HPDE6-E6E7 (cell line): ENCODE results near the gene RGS13.
A peak's percentile ranks its signal among the peaks of the same experiment; 100 is the strongest.

Experiments used
- DNase-seq: peaks from one replicate; pipeline ENCODE4 v3.0.0; 2011; ENCODE audit warnings: missing footprints; ENCODE audit errors: extremely low spot score

The RGS13 gene, protein sequence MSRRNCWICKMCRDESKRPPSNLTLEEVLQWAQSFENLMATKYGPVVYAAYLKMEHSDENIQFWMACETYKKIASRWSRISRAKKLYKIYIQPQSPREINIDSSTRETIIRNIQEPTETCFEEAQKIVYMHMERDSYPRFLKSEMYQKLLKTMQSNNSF

GRCh38 chr1:192635939-192636338 is at the start of gene RGS13:
TSS of gene RGS13 (plus strand) at chr1:192636147. CDS start at chr1:192644335, 8,188 bp downstream.
- DNase-seq: no peak

GRCh38 chr1:192587386-192588266 is 48.3 kb upstream of the RGS13 start:
- no peak for DNase-seq

DNA sequence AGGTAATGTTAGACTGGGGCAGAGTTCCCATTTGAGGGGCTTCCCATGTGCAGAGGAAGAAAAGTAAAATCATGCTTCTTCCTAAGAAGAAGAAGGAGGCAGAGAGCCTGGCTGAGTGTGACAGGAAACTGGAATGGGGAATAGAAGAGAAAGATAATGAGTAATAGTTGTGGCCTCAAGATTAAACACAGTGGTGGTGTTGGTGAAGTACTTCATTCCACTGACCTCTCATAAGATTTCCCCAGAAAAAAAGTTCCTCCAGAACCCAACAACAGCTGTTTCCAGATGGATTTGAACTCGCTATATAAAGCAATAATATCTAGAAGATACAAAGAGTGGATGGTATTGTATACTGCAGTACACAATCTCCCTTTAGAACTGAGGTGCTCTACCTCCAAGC is 47.4 kb upstream of the RGS13 start:
- no peak for DNase-seq

DNA sequence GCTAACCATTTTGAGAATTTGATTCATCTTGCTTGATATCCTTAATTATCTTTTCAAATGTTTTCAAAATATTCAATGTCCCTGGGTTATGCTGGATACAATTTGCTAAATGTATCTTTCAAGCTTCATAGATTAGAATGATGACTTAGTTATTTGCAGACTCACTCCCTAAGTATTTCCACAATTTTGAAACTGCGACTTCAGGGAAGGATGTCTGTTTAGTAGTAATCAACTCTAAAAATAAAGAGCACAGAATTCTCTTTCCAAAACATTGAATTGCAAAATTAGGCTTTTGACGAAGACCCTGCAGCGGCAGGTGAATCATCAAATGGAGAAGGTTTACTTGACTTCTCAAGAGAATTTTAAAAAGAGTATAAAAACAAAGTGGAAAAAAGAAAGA is 46.1 kb upstream of the RGS13 start:
- DNase-seq: no peak

DNA sequence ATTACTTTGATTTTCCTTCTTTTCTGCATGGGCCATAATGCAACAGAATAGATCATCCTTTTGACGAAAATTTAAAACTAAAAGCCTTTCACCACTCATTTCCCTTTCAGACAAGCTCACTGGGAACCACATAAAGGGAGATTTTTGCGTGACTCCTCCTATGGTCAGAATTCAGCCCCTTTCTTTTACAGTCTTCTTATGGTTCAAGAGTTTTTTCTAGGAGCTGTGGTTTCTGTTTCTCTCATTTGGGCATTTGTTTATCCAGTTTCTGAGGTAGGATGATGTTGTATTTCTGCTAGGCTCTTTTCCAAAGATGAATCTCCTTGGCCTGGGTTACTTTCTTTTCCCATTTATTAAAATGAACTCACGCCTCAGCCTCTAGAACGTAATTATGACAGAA is 43.4 kb upstream of the RGS13 start:
- no peak for DNase-seq

DNA sequence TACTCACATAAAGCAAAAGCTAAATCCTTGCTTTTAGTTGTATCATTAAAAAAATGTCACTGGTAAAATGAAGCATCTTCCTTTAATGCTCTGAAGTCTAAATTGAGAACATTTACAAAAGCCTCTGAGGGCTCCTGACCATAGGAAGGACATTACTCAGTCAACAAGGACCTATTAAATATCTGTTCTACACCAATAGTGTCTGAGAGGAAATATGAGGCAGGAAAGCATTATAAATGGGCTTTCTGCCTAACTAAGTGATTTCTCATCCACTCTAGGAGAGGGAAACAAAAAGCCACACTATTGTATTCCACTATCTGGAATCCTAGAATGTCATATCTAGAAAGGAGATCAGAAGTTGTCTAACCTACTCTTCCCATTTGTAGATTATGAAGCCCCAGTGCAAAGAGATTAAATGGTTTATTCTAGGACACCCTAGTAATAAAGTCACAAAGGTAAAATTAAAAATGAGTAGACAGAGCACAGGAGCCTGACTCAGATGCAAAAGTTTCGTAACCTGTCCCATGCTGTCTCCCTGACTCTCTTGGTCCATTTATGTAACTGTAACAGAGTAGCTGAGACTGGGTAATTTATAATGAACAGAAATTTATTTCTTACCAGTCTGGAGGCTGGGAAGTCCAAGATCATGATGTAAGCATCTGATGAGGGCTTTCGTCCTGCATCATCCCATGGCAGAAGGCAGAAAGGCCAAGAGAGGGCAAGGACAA is 42.8 kb upstream of the RGS13 start:
- no peak for DNase-seq

DNA sequence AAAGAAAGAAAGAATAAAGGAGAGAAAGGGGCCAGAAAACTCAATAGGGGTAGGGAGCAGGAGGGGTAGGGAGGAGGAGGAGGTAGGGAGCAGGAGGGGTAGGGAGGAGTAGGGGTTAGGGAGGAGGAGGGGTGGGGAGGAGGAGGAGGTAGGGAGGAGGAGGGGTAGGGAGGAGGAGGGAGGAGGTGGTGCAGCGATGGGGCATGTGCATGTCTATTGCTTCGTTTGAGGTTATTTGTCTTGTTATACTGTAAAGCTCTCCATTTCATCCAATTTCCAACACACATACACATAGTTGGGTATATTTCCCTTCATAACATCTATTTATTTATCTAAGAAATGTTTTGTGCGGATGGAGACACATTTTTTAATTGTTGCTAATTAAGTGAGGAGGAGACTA is 40.6 kb upstream of the RGS13 start:
- no peak for DNase-seq

DNA sequence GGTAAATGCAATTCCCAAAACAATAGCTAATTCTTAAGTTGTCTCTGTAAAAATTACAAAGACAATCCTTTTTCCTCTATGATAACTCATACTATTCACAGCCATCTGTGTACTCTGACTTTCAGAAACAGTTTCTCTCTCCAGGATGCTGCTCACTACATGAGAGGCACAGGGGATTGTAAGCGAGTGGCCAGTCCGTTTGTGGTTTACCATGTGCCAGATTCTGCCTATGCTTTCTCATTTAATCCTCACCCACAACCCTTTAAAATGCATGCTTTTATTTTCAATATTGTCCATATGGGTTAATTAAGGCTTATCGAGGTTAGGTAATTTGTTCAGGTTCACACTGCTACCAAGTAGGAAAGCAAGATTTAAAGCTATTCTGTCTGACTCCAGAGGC is 37.4 kb upstream of the RGS13 start:
- DNase-seq: no peak

DNA sequence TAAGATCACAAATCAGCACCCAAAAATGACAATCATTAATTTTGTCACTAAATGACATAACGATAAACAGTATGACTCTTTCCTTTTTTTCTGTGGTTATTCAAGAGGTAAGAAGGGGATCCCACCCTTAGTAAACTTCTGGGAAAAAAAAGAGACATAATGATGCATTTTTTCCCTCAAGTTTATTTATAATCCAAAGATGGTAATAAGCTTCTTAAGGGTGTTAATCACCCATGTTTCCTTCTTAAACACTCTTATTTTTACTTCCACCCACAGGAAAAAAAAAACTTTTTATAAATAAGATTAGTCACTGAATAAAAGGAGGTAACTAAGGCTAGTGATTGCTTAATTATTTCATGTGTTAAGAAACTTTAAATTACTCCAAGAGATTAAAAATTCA is 35.7 kb upstream of the RGS13 start:
- DNase-seq: no peak

DNA sequence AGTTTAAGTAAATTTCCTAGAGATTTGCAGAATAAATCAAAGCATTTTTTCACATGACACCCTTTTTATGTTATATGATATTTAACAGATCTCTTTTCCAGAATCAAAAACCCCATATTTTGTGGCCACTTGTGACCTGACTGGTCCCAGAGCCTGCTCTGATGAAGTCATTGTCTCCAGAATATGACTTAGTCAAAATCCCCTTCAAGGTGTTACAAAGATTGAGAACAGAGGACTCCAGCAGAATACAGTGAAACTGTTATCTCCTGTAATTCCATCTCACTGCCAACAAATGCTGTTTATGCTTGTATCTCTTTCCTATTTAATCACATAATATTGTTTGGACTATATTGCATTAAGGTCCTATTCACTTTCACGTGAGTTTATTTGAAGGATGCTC is 34.8 kb upstream of the RGS13 start:
- DNase-seq: no peak

DNA sequence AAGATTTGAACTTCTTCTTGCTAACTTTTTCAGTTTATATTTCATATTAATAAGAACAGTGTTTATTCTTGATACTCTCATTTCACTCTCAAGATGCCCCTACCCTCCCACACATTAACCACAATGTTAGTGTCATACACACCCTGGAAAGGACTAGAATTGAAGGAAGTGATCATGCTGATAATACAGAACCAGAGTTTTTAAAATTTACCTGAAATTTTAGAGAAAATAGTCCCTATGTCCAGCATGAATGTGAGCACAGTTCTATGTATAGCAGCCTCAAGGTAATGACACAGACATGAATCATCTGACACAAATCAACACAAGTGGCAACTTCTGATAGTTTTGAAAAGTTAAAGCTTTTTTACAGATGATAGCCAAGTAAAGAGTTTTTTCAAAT is 34.4 kb upstream of the RGS13 start:
- DNase-seq: peak; percentile 36

GRCh38 chr1:192602757-192603156 is 33.2 kb upstream of the RGS13 start:
- DNase-seq: no peak

GRCh38 chr1:192603218-192603787 is 32.6 kb upstream of the RGS13 start:
- no peak for DNase-seq

GRCh38 chr1:192604979-192605620 is 30.8 kb upstream of the RGS13 start:
- no peak for DNase-seq

DNA sequence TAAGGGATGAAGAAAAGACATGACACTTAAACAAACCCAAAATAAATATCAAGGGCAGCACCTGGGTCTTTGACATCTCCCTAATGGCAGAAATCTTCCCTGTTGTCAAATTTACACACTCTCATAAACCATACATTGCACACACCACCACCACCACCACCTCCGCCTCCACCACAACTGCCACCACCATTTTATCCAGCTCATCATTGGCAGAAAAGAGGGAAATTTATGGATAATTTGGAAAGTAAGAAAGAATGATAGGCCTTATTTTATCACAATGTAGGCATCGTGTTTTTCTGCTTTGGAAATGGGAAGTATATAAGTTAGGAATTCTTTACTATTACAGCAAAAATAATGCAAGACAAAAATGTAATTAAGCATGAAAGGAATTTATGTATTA is 27.3 kb upstream of the RGS13 start:
- no peak for DNase-seq

DNA sequence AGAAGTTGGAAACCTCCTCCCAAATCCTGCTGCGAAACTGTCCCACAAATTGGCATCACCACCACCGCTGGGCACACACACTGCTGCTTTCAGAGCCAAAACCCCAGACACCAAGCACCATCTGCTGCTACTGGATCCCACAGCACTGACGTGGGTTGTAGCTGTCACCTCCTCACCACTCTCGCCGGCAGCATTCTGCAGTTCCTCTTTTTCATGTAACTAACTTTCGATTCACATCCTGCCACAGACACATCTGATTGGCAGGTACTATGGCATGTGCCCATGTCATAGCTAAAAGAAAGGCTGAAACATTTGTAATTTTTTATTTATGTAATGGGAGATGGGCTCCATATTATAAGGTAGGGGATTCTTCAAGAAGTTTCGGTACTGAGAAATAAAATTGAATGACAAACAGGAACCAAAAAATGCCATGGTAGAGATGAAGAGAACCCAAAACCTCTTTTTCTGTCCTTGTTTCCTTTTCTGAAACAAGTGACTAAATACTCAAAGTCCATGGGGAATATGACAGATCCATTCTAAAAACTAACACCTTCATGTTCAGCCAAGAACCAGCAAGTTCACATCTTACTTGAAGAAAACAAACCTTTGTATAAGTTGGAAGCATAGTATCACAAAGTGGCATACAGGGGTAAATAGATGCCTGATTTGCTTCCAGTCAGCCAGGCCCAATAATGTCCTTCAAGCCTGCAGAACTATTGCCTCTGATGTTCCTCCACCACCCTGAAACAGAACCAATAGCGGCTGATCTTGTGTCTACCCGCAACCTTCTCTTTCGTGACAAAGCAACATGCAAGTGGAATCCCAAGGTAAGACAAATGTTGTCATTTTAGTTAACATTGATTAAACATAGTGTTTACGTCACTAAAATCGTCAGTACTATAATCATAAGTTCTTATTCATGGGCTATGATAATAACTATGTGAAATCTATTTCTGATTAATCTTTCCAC is 26.6 kb upstream of the RGS13 start:
- no peak for DNase-seq

- no peak for DNase-seq
Observed at GRCh38 chr1:192610112-192610889, 25.6 kb upstream of the RGS13 start.

GRCh38 chr1:192615055-192615454 is 20.9 kb upstream of the RGS13 start:
- DNase-seq: no peak

- DNase-seq: no peak
Observed at GRCh38 chr1:192620071-192620635, 15.8 kb upstream of the RGS13 start.
